HCT116 (cell line): ENCODE data around the gene RMI1. TPM values are rescaled to one million over a fixed set of nuclear protein-coding genes. Genes with fewer than 3 reads are reported as not detected.
A peak's percentile ranks its signal among the peaks of the same experiment; 100 is the strongest.

Experiments
- ATAC-seq: fragments of 200-7000 bp; cut with Tn5 transposase; 2 replicates; pipeline ENCODE4 v1.9.1; 2020; ENCODE audit warnings: mild to moderate bottlenecking, moderate library complexity
- BruUV-seq: library from RNA; stranded (reverse); fragments of 400-500 nt; replicated peaks from 2 replicates; lab custom pipeline; 2021; lab: Mats Ljungman, UMichigan
- CTCF ChIA-PET: fragments of 300-600 bp; sonication (Branson Sonifier 250); formaldehyde crosslinking; loops from one replicate; lab custom pipeline; 2021; ENCODE audit warnings: antibody characterized with exemption; lab: Charles Lee
- POLR2A ChIA-PET: fragments of 300-600, 350-600 bp; sonication (Branson Sonifier 250); formaldehyde crosslinking; loops from one replicate; lab custom pipeline; 2021; ENCODE audit warnings: antibody characterized with exemption; lab: Charles Lee
- RAD21 ChIA-PET, 2 experiments: fragments of 300-600 bp; sonication (Branson Sonifier 250); formaldehyde crosslinking; loops; one replicate each; lab custom pipeline; 2023; ENCODE audit warnings: low total read pairs in 2 of 2; ENCODE audit not compliant: uncharacterized antibody in 2 of 2, unreplicated experiment in 2 of 2, low non-redundant PET in 1 of 2; lab: Charles Lee
- DNase-seq: peaks from one replicate; pipeline ENCODE4 v3.0.0-alpha.2; 2010; ENCODE audit warnings: low read depth, low spot score
- H2AFZ ChIP-seq: fragments of 200-600 bp; shearing (Covaris generic), sonication (generic); 2 replicates; pipeline ENCODE4 v1.6.1; 2017; ENCODE audit warnings: low read depth, mixed run types, mixed read lengths, antibody characterized with exemption, low read length; ENCODE audit not compliant: poor library complexity, severe bottlenecking
- H3K27ac ChIP-seq: 2 replicates; pipeline ENCODE4 v1.5.1; 2012; ENCODE audit warnings: low read depth, low read length
- H3K27me3 ChIP-seq: fragments of 200-600 bp; sonication (generic); 2 replicates; pipeline ENCODE4 v1.6.1; 2016; ENCODE audit warnings: mixed run types, low read length, mixed read lengths; ENCODE audit not compliant: insufficient read depth
- H3K36me3 ChIP-seq, 2 experiments: fragments of 200-500 bp in 1 of 2; fragments of 200-600 bp in 1 of 2; sonication (Bioruptor generic) in 1 of 2; sonication (generic) in 1 of 2; 2 replicates each; pipeline versions ENCODE4 v1.5.1 to v1.6.1; 2014 to 2016; ENCODE audit warnings: low read length in 2 of 2, inconsistent platforms in 1 of 2, mixed read lengths in 1 of 2, mixed run types in 1 of 2; ENCODE audit not compliant: insufficient read depth in 2 of 2, control insufficient read depth in 1 of 2
- H3K4me1 ChIP-seq, 2 experiments: fragments of 200-600 bp in 1 of 2; sonication (generic) in 1 of 2; 2 replicates each; pipeline versions ENCODE4 v1.5.1 to v1.6.1; 2012 to 2017; ENCODE audit warnings: low read length in 2 of 2, inconsistent platforms in 1 of 2, mild to moderate bottlenecking in 1 of 2, mixed read lengths in 1 of 2, mixed run types in 1 of 2, moderate library complexity in 1 of 2; ENCODE audit not compliant: insufficient read depth in 2 of 2, control insufficient read depth in 1 of 2
- H3K4me2 ChIP-seq: fragments of 200-600 bp; sonication (generic); 2 replicates; pipeline ENCODE4 v1.6.1; 2017; ENCODE audit warnings: mixed run types, low read length, mixed read lengths
- H3K4me3 ChIP-seq, 2 experiments: fragments of 200-600 bp in 1 of 2; sonication (generic) in 1 of 2; replicated peaks in 1 of 2; 2 replicates each; pipeline ENCODE4 v1.5.1; 2011 to 2016; ENCODE audit warnings: low read length in 2 of 2, control low read depth in 1 of 2, low read depth in 1 of 2, mild to moderate bottlenecking in 1 of 2, mixed read lengths in 1 of 2, mixed run types in 1 of 2
- H3K79me2 ChIP-seq: fragments of 200-600 bp; sonication (generic); 2 replicates; pipeline ENCODE4 v1.6.1; 2017; ENCODE audit warnings: mild to moderate bottlenecking, mixed run types, low read length, moderate library complexity, mixed read lengths; ENCODE audit not compliant: insufficient read depth
- H3K9ac ChIP-seq: fragments of 200-600 bp; sonication (generic); 2 replicates; pipeline ENCODE4 v1.6.1; 2016; ENCODE audit warnings: low read length, mixed read lengths
- H3K9me2 ChIP-seq: fragments of 200-600 bp; sonication (generic), shearing (Covaris generic); 2 replicates; pipeline ENCODE4 v1.6.1; 2017; ENCODE audit warnings: mixed run types, mild to moderate bottlenecking, moderate library complexity; ENCODE audit not compliant: insufficient read depth
- H3K9me3 ChIP-seq, 2 experiments: fragments of 200-500 bp in 1 of 2; fragments of 200-600 bp in 1 of 2; sonication (Bioruptor generic) in 1 of 2; sonication (generic) in 1 of 2; 2 replicates each; pipeline ENCODE4 v1.6.1; 2014 to 2017; ENCODE audit warnings: low read length in 2 of 2, mixed read lengths in 2 of 2, inconsistent platforms in 1 of 2, low read depth in 1 of 2, mild to moderate bottlenecking in 1 of 2, mixed run types in 1 of 2, moderate library complexity in 1 of 2; ENCODE audit not compliant: control insufficient read depth in 1 of 2, insufficient read depth in 1 of 2
- H4K20me1 ChIP-seq: fragments of 200-600 bp; sonication (generic), shearing (Covaris generic); 2 replicates; pipeline ENCODE4 v1.6.1; 2017; ENCODE audit warnings: mixed run types, mild to moderate bottlenecking, moderate library complexity; ENCODE audit not compliant: insufficient read depth
- ATF3 ChIP-seq: IDR thresholded peaks from 2 replicates; pipeline ENCODE4 v1.6.1; 2012
- CEBPB ChIP-seq: IDR thresholded peaks from 2 replicates; pipeline ENCODE4 v1.6.1; 2012; ENCODE audit warnings: low read depth
- CTCF ChIP-seq, 3 experiments: fragments of 200-600 bp in 1 of 3; sonication (generic) in 1 of 3; IDR thresholded peaks in 2 of 3; conservative IDR thresholded peaks in 1 of 3; 2 replicates each; pipeline ENCODE4 v1.5.1; 2012 to 2017; ENCODE audit warnings: low read depth in 2 of 3, low read length in 2 of 3, antibody characterized with exemption in 1 of 3, borderline replicate concordance in 1 of 3, control low read depth in 1 of 3, mild to moderate bottlenecking in 1 of 3, mixed read lengths in 1 of 3, mixed run types in 1 of 3, moderate library complexity in 1 of 3; ENCODE audit not compliant: insufficient read depth in 1 of 3
- EGR1 ChIP-seq: IDR thresholded peaks from 2 replicates; pipeline ENCODE4 v1.6.1; 2012; ENCODE audit warnings: low read depth
- ELF1 ChIP-seq: IDR thresholded peaks from 2 replicates; pipeline ENCODE4 v1.6.1; 2012; ENCODE audit warnings: low read depth, borderline replicate concordance
- EZH2 ChIP-seq: fragments of 200-600 bp; sonication (generic); IDR thresholded peaks from 2 replicates; pipeline ENCODE4 v1.6.1; 2017; ENCODE audit warnings: antibody characterized with exemption, mixed run types
- MAX ChIP-seq: IDR thresholded peaks from 2 replicates; pipeline ENCODE4 v1.6.1; 2012
- RAD21 ChIP-seq: IDR thresholded peaks from 2 replicates; pipeline ENCODE4 v1.6.1; 2012; ENCODE audit warnings: low read depth, mild to moderate bottlenecking
- REST ChIP-seq: IDR thresholded peaks from 2 replicates; pipeline ENCODE4 v1.6.1; 2012; ENCODE audit warnings: low read depth
- SIN3A ChIP-seq: IDR thresholded peaks from 2 replicates; pipeline ENCODE4 v1.6.1; 2012; ENCODE audit warnings: low read depth
- SRF ChIP-seq: IDR thresholded peaks from 2 replicates; pipeline ENCODE4 v1.6.1; 2012; ENCODE audit warnings: low read depth
- intact Hi-C: fragments of 100-400 bp; cut with micrococcal nuclease; formaldehyde crosslinking; loops from 2 replicates; pipeline ENCODE4 v1.10.0; 2022
- total RNA-seq: library from RNA; stranded (reverse); gene quantifications from one replicate; pipeline ENCODE4 v1.2.1, GENCODE V29; 2021; ENCODE audit not compliant: unreplicated experiment

The RMI1 gene
- total RNA-seq, 1 experiment from 2014 or later, result 26.8 TPM

- CTCF ChIA-PET, result interaction anchor here (0.8 to 2.2 kb wide), 6 partner anchors 323 to 459 kb away, joined by 3 to 35 read pairs (median 6); no protein-coding TSS in a partner anchor
- BruUV-seq, result no TSS peak
These were observed 42.6 kb upstream of the RMI1 start for GRCh38 chr9:83937861-83938455.

More at GRCh38 chr9:83937861-83938455, 42.6 kb upstream of the RMI1 start:
- no peaks in the 10 kb centered on the region for H3K36me3 ChIP-seq
- peak; percentile 89 for ATAC-seq
- POLR2A ChIA-PET, result interaction anchor here (0.7 kb wide), 1 partner anchor 43 kb away, joined by 3 read pairs; the partner anchor contains the start of genes HNRNPK and RMI1
- no peaks in the 10 kb centered on the region for H3K9me3 ChIP-seq
- no peaks in the 10 kb centered on the region for H3K79me2 ChIP-seq
- H3K9me2 ChIP-seq, result no peaks in the 10 kb centered on the region
- TF ChIP-seq ELF1, result no peak
- TF ChIP-seq RAD21, result peak; percentile 94
- no peak for TF ChIP-seq EZH2
- TF ChIP-seq CTCF (IDR thresholded peaks at IDR 0.05 in 2 of 3, conservative IDR thresholded peaks at IDR 0.05 in 1 of 3; ENCODE audit: borderline replicate concordance in 1 of 3, insufficient read depth in 1 of 3, low read depth in 2 of 3, low read length in 2 of 3), result peak; percentile 44 to 90 (median 78); a peak in 5 of 6 replicates
- peak; percentile 30; the same call in 1 of the 2 replicates for TF ChIP-seq EGR1
- no peak for TF ChIP-seq ATF3
- TF ChIP-seq SIN3A, result no peak
- 0 out of 2 replicates have a peak, but pooled peaks have one; percentile 49 for TF ChIP-seq CEBPB
- TF ChIP-seq SRF, result no peak
- TF ChIP-seq MAX, result 0 out of 2 replicates have a peak, but pooled peaks have one; percentile 31
- no peak for TF ChIP-seq REST
- TF ChIP-seq, all 23 proteins: peak for 5
- intact Hi-C loops, result loop anchor here (1.0 to 10.0 kb wide), 5 partner anchors 235 to 1207 kb away; no protein-coding TSS in a partner anchor
- Histone ChIP-seq H3K27ac (no peak overlapping the region), H3K27me3 (no peaks in the 10 kb centered on the region), H3K9ac (no peak overlapping the region), H4K20me1 (no peaks in the 10 kb centered on the region), H2AFZ (peak overlapping the region; percentile 81), H3K4me2 (no peak overlapping the region), H3K4me3 (no peak overlapping the region), H3K4me1 (peaks cover 7 to 13% of the 10 kb centered on the region in 2 experiments; a peak in 3 of 4 replicates)
- RAD21 ChIA-PET, result interaction anchor here (1.0 to 1.1 kb wide), 2 partner anchors 323 kb away, joined by 4 to 9 read pairs; no protein-coding TSS in a partner anchor
- peak; percentile 62 for DNase-seq
